ENCODE data around the gene SRPX. TPM values are rescaled to one million over a fixed set of nuclear protein-coding genes. Genes with fewer than 3 reads are reported as not detected.

Gene SRPX
- total and polyA plus RNA-seq, 2 of the 4 experiments (the other 2 are of a cell fraction), result 35.5 to 81.5 TPM

DNA sequence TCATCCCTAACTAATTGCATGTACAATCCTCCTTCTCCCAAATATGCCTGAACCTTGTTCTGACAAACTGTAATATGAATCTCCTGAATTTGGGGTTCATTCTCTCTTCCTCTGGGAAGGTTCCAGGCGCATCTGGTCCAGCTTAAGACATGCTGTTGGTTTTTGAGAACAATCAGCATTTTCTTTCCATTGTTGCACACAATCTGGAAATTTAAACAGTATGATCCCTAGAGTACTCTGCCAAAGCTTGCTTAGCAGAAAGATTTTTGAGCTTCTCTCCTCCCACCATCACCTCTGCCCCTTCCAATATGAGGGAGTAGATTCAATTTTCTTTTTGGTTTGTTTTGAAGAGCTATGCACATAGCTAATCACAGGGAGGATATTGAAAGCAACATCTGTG is 50.1 kb downstream of the SRPX start:
- H3K9me3 ChIP-seq (ENCODE audit: control insufficient read depth, insufficient read depth, low read length), result no peaks in the 10 kb centered on the region
- H2BK15ac ChIP-seq (ENCODE audit: low read depth, low read length), result no peak overlapping the region
- CTCF ChIA-PET, result no interaction called here
- DNase-seq (no peak), ATAC-seq (ENCODE audit: low read depth) (no peak)
- H3K4me2 ChIP-seq (ENCODE audit: low read depth, low read length), result no peak overlapping the region
- H2AK5ac ChIP-seq (ENCODE audit: low read depth, low read length), result no peak overlapping the region
- no peak overlapping the region for H2BK20ac ChIP-seq (ENCODE audit: low read depth, low read length)
- H3K27me3 ChIP-seq (ENCODE audit: control insufficient read depth, insufficient read depth, low read length), result no peaks in the 10 kb centered on the region
- no peak overlapping the region for H3K4me3 ChIP-seq (ENCODE audit: insufficient read depth, low read depth, low read length)
- H3K23ac ChIP-seq (ENCODE audit: low read depth, low read length), result no peak overlapping the region
- H2AK9ac ChIP-seq (replicated peaks; ENCODE audit: low read depth, low read length, poor library complexity), result no peak overlapping the region
- no peaks in the 10 kb centered on the region for H3K79me1 ChIP-seq (ENCODE audit: low read depth in 1 of 2, low read length in 2 of 2)
- no peak overlapping the region for H4K5ac ChIP-seq (ENCODE audit: low read depth, low read length)
- no peaks in the 10 kb centered on the region for H3K4me1 ChIP-seq (ENCODE audit: control insufficient read depth, insufficient read depth, low read length)
- H3K56ac ChIP-seq (ENCODE audit: extremely low read depth, insufficient read depth, low read length), result no peak overlapping the region
- dilution Hi-C loops (cut with HindIII; ENCODE audit: low sequenced_read_pairs, unreplicated experiment) (no loop called here), intact Hi-C loops (cut with micrococcal nuclease) (loop anchor here (10.0 kb wide), 1 partner anchor 346 kb away; no protein-coding TSS in a partner anchor), in situ Hi-C loops (cut with MboI; ENCODE audit: low sequenced_read_pairs) (loop anchor here (5.0 to 10.0 kb wide), 2 partner anchors 243 to 426 kb away; no protein-coding TSS in a partner anchor)
- no peaks in the 10 kb centered on the region for H3K36me3 ChIP-seq (ENCODE audit: control insufficient read depth, insufficient read depth, low read length)
- no peak overlapping the region for H2BK5ac ChIP-seq (ENCODE audit: low read depth, low read length, poor library complexity, severe bottlenecking)
- H4K91ac ChIP-seq (ENCODE audit: insufficient read depth, low read depth, low read length), result no peak overlapping the region
- H2BK120ac ChIP-seq (ENCODE audit: low read depth, low read length), result no peak overlapping the region
- H4K8ac ChIP-seq (ENCODE audit: low read depth in 2 of 2, low read length in 2 of 2), result no peak overlapping the region
- H2AFZ ChIP-seq (replicated peaks; ENCODE audit: low read length, poor library complexity), result no peak overlapping the region
- H3K9ac ChIP-seq (ENCODE audit: low read depth, low read length), result no peak overlapping the region
- H3K18ac ChIP-seq (ENCODE audit: low read depth, low read length), result no peak overlapping the region
- no peak overlapping the region for H3K27ac ChIP-seq (ENCODE audit: insufficient read depth, low read length)
- H4K20me1 ChIP-seq (ENCODE audit: insufficient read depth, low read length), result no peaks in the 10 kb centered on the region
- TF ChIP-seq MAFK (IDR thresholded peaks at IDR 0.05; ENCODE audit: low read depth, low read length), result no peak
- TF ChIP-seq MXI1 (IDR thresholded peaks at IDR 0.05; ENCODE audit: borderline replicate concordance, low read depth, low read length), result no peak
- no peak for TF ChIP-seq POLR2A (IDR thresholded peaks at IDR 0.05; ENCODE audit: low read depth, low read length)
- TF ChIP-seq CTCF (conservative IDR thresholded peaks at IDR 0.05; ENCODE audit: low read depth, low read length), result no peak
- TF ChIP-seq SMC3 (IDR thresholded peaks at IDR 0.05; ENCODE audit: low read depth, low read length), result no peak
- H3K9me1 ChIP-seq (ENCODE audit: insufficient read depth, low read length), result no peaks in the 10 kb centered on the region
- WGBS, 2 experiments (ENCODE audit: extremely low coverage in 2 of 2, insufficient read length in 1 of 2), result no CpG with 5 or more reads among the region's 1 CpG
- H3K14ac ChIP-seq (replicated peaks; ENCODE audit: low read depth, low read length), result no peak overlapping the region
- POLR2A ChIA-PET (ENCODE audit: unreplicated experiment), result no interaction called here
- no peak overlapping the region for H3K4ac ChIP-seq (ENCODE audit: low read depth, low read length)
- no TSS peak for BruUV-seq (replicated peaks)

All from IMR-90 (cell line).